ENCODE data around the gene UNC13A.

UNC13A gene

GRCh38 chr19:17618936-17619335 lies 69.2 kb downstream of the UNC13A start:
- no peak overlapping the region for H3K27ac ChIP-seq (replicated peaks)
- H3K27me3 ChIP-seq (ENCODE audit: insufficient read depth, poor library complexity, severe bottlenecking), result peaks cover 3% of the 10 kb centered on the region
- H3K4me3 ChIP-seq (replicated peaks; ENCODE audit: insufficient read depth, low read length), result no peak overlapping the region
- no peak for DNase-seq (ENCODE audit: low read depth in 1 of 2, low spot score in 1 of 2)
- TF ChIP-seq GABPA (IDR thresholded peaks at IDR 0.05; ENCODE audit: low read depth), result no peak
- TF ChIP-seq, protein P1, sequence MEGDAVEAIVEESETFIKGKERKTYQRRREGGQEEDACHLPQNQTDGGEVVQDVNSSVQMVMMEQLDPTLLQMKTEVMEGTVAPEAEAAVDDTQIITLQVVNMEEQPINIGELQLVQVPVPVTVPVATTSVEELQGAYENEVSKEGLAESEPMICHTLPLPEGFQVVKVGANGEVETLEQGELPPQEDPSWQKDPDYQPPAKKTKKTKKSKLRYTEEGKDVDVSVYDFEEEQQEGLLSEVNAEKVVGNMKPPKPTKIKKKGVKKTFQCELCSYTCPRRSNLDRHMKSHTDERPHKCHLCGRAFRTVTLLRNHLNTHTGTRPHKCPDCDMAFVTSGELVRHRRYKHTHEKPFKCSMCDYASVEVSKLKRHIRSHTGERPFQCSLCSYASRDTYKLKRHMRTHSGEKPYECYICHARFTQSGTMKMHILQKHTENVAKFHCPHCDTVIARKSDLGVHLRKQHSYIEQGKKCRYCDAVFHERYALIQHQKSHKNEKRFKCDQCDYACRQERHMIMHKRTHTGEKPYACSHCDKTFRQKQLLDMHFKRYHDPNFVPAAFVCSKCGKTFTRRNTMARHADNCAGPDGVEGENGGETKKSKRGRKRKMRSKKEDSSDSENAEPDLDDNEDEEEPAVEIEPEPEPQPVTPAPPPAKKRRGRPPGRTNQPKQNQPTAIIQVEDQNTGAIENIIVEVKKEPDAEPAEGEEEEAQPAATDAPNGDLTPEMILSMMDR (IDR thresholded peaks at IDR 0.05; ENCODE audit: insufficient read depth, low read length), result no peak
- TF ChIP-seq, protein P2, sequence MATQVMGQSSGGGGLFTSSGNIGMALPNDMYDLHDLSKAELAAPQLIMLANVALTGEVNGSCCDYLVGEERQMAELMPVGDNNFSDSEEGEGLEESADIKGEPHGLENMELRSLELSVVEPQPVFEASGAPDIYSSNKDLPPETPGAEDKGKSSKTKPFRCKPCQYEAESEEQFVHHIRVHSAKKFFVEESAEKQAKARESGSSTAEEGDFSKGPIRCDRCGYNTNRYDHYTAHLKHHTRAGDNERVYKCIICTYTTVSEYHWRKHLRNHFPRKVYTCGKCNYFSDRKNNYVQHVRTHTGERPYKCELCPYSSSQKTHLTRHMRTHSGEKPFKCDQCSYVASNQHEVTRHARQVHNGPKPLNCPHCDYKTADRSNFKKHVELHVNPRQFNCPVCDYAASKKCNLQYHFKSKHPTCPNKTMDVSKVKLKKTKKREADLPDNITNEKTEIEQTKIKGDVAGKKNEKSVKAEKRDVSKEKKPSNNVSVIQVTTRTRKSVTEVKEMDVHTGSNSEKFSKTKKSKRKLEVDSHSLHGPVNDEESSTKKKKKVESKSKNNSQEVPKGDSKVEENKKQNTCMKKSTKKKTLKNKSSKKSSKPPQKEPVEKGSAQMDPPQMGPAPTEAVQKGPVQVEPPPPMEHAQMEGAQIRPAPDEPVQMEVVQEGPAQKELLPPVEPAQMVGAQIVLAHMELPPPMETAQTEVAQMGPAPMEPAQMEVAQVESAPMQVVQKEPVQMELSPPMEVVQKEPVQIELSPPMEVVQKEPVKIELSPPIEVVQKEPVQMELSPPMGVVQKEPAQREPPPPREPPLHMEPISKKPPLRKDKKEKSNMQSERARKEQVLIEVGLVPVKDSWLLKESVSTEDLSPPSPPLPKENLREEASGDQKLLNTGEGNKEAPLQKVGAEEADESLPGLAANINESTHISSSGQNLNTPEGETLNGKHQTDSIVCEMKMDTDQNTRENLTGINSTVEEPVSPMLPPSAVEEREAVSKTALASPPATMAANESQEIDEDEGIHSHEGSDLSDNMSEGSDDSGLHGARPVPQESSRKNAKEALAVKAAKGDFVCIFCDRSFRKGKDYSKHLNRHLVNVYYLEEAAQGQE (IDR thresholded peaks at IDR 0.05; ENCODE audit: insufficient replicate concordance, low read depth), result no peak
- no peak for TF ChIP-seq SPI1 (IDR thresholded peaks at IDR 0.05; ENCODE audit: borderline replicate concordance, low read depth)
- no peak for TF ChIP-seq POLR2AphosphoS5 (IDR thresholded peaks at IDR 0.05; ENCODE audit: low read depth)

- H3K4me3 ChIP-seq (replicated peaks; ENCODE audit: insufficient read depth, low read length), result no peak overlapping the region
- peaks cover 3% of the 10 kb centered on the region for H3K27me3 ChIP-seq (ENCODE audit: insufficient read depth, poor library complexity, severe bottlenecking)
- no peak for TF ChIP-seq SPI1 (IDR thresholded peaks at IDR 0.05; ENCODE audit: borderline replicate concordance, low read depth)
- TF ChIP-seq, protein P1 (IDR thresholded peaks at IDR 0.05; ENCODE audit: insufficient read depth, low read length), result no peak
- TF ChIP-seq GABPA (IDR thresholded peaks at IDR 0.05; ENCODE audit: low read depth), result no peak
- TF ChIP-seq, protein P2 (IDR thresholded peaks at IDR 0.05; ENCODE audit: insufficient replicate concordance, low read depth), result no peak
- TF ChIP-seq POLR2AphosphoS5 (IDR thresholded peaks at IDR 0.05; ENCODE audit: low read depth), result no peak
- DNase-seq (ENCODE audit: low read depth in 1 of 2, low spot score in 1 of 2), result no peak
- no peak overlapping the region for H3K27ac ChIP-seq (replicated peaks)
These were observed 69.8 kb downstream of the UNC13A start for GRCh38 chr19:17618281-17618903.

GRCh38 chr19:17617807-17618192 lies 70.4 kb downstream of the UNC13A start:
- no peak overlapping the region for H3K4me3 ChIP-seq (replicated peaks; ENCODE audit: insufficient read depth, low read length)
- DNase-seq (ENCODE audit: low read depth in 1 of 2, low spot score in 1 of 2), result no peak
- peaks cover 3% of the 10 kb centered on the region for H3K27me3 ChIP-seq (ENCODE audit: insufficient read depth, poor library complexity, severe bottlenecking)
- TF ChIP-seq GABPA (IDR thresholded peaks at IDR 0.05; ENCODE audit: low read depth) (no peak), SPI1 (IDR thresholded peaks at IDR 0.05; ENCODE audit: borderline replicate concordance, low read depth) (no peak), POLR2AphosphoS5 (IDR thresholded peaks at IDR 0.05; ENCODE audit: low read depth) (no peak)
- TF ChIP-seq, protein P1 (IDR thresholded peaks at IDR 0.05; ENCODE audit: insufficient read depth, low read length), result no peak
- TF ChIP-seq, protein P2 (IDR thresholded peaks at IDR 0.05; ENCODE audit: insufficient replicate concordance, low read depth), result no peak
- H3K27ac ChIP-seq (replicated peaks), result no peak overlapping the region

Data from HL-60 (cell line).